K562 (cell line): Measurements from ENCODE around the gene MIDN. TPM values are rescaled to one million over a fixed set of nuclear protein-coding genes. Genes with fewer than 3 reads are reported as not detected.

Experiments used
- CCNT2 ChIP-seq: IDR thresholded peaks from 2 replicates; pipeline ENCODE4 v1.6.1; 2011; ENCODE audit warnings: borderline replicate concordance, low read depth, mild to moderate bottlenecking, moderate library complexity, mixed read lengths, low read length; ENCODE audit not compliant: insufficient read length; ENCODE audit errors: extremely low read depth
- HDAC3 ChIP-seq: fragments of 450-650 bp; IDR thresholded peaks from 2 replicates; pipeline ENCODE4 v1.6.1; 2018; ENCODE audit warnings: borderline replicate concordance, mild to moderate bottlenecking, moderate library complexity; ENCODE audit not compliant: partially characterized antibody
- HMGN3 ChIP-seq: IDR thresholded peaks from 2 replicates; pipeline ENCODE4 v1.6.1; 2011; ENCODE audit warnings: borderline replicate concordance, low read depth, mild to moderate bottlenecking, mixed read lengths, low read length; ENCODE audit not compliant: insufficient read length; ENCODE audit errors: extremely low read depth
- JUND ChIP-seq, 2 experiments: IDR thresholded peaks; 2 replicates in 1 of 2; 3 replicates in 1 of 2; pipeline ENCODE4 v1.6.1; 2011; ENCODE audit warnings: borderline replicate concordance in 2 of 2, low read depth in 2 of 2, low read length in 2 of 2, improper control_type of control experiment in 1 of 2, missing biosample characterization in 1 of 2, missing genetic modification characterization in 1 of 2, missing genetic modification reagents in 1 of 2
- STAT5B ChIP-seq: fragments of 250-450 bp; sonication (Bioruptor Pico); IDR thresholded peaks from 2 replicates; pipeline ENCODE4 v1.8.0; 2021; ENCODE audit warnings: mild to moderate bottlenecking, inconsistent platforms
- ZFP36 ChIP-seq: fragments of 150-350 bp; IDR thresholded peaks from 2 replicates; pipeline ENCODE4 v1.6.1; 2018; ENCODE audit warnings: low read length, low read depth; ENCODE audit not compliant: partially characterized antibody
- ZNF57 ChIP-seq: fragments of 450-650 bp; formaldehyde crosslinking; IDR thresholded peaks from 2 replicates; pipeline ENCODE4 v1.4.0; 2020; ENCODE audit warnings: mild to moderate bottlenecking, moderate library complexity
- polyA plus RNA-seq, 8 experiments: library from polyadenylated mRNA; depleted of rRNA in 4 of 8; stranded (reverse) in 5 of 8; unstranded in 3 of 8; fragments of >200 nt; fragmentation: Nextera tagmentation in 2 of 8; fragmentation: Illumina TruSeq in 1 of 8; extraction: Ambion mirVana in 2 of 8; extraction: Trizol in 1 of 8; gene quantifications; 2 replicates each; pipeline versions ENCODE4 v1.2.1 to v1.2.3, GENCODE V29; 2011 to 2014; ENCODE audit warnings: inconsistent platforms in 1 of 8, missing spikeins in 1 of 8
- total RNA-seq, 7 experiments: library from RNA; depleted of rRNA in 6 of 7; stranded (reverse); fragments of >200 nt in 6 of 7; fragmentation: Illumina TruSeq in 2 of 7; extraction: Trizol in 2 of 7; gene quantifications; 2 replicates each; pipeline versions ENCODE4 v1.2.1 to v1.2.3, GENCODE V29; 2011 to 2021; ENCODE audit warnings: low replicate concordance in 1 of 7
- TF ChIP-seq, protein P1 (sequence below): fragments of 450-650 bp; IDR thresholded peaks from 2 replicates; pipeline ENCODE4 v1.6.1; 2016; ENCODE audit warnings: mild to moderate bottlenecking, moderate library complexity
- TF ChIP-seq, protein P2 (sequence below), 3 experiments: IDR thresholded peaks in 2 of 3; conservative IDR thresholded peaks in 1 of 3; 2 replicates each; pipeline ENCODE4 v1.5.1; 2011 to 2012; ENCODE audit warnings: low read length in 3 of 3, mild to moderate bottlenecking in 3 of 3, control low read depth in 2 of 3, improper control_type of control experiment in 1 of 3, inconsistent platforms in 1 of 3, low read depth in 1 of 3, mixed read lengths in 1 of 3, moderate library complexity in 1 of 3; ENCODE audit not compliant: insufficient read depth in 2 of 3
- TF ChIP-seq, protein P3 (sequence below), 3 experiments: fragments of 200-800 bp in 1 of 3; sonication (Bioruptor generic) in 1 of 3; sonication (generic) in 1 of 3; formaldehyde crosslinking in 1 of 3; IDR thresholded peaks; 2 replicates each; pipeline versions ENCODE4 v1.6.1 to v1.8.0; 2016 to 2022; ENCODE audit warnings: mild to moderate bottlenecking in 2 of 3, missing compliant biosample characterization in 2 of 3, missing genetic modification characterization in 2 of 3, missing genetic modification reagents in 1 of 3

MIDN gene
- total and polyA plus RNA-seq, 9 of the 15 experiments (the other 6 are each of a cell fraction or from before 2014, with no cell fraction given), result 0.17 to 120 (median 10.1) TPM

DNA sequence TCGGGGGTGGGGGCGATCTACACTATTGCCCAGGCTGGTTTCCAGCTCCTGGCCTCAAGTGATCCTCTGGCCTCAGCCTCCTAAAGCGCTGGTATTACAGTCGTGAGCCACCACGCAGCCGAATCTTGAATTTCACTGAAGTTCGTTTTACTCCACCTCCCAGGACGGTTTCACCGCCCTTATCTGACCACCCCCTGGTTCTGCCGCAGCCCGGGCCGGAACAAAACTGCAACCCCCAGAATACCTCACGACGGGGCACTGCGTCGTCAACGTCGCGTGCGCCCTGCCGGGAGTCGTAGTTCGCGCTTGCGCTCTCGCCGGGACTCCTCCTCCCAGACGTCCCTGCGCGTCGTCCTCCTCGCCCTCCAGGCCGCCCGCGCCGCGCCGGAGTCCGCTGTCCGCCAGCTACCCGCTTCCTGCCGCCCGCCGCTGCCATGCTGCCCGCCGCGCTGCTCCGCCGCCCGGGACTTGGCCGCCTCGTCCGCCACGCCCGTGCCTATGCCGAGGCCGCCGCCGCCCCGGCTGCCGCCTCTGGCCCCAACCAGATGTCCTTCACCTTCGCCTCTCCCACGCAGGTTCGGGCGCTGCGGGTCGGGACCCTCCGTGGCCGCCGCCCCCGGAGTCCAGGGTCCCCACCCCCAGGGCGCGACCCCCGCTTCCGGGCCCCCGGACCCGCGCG, 6.8 kb upstream of the MIDN start, which contains the start of gene ATP5F1D (continued):
- TF ChIP-seq, protein P1, sequence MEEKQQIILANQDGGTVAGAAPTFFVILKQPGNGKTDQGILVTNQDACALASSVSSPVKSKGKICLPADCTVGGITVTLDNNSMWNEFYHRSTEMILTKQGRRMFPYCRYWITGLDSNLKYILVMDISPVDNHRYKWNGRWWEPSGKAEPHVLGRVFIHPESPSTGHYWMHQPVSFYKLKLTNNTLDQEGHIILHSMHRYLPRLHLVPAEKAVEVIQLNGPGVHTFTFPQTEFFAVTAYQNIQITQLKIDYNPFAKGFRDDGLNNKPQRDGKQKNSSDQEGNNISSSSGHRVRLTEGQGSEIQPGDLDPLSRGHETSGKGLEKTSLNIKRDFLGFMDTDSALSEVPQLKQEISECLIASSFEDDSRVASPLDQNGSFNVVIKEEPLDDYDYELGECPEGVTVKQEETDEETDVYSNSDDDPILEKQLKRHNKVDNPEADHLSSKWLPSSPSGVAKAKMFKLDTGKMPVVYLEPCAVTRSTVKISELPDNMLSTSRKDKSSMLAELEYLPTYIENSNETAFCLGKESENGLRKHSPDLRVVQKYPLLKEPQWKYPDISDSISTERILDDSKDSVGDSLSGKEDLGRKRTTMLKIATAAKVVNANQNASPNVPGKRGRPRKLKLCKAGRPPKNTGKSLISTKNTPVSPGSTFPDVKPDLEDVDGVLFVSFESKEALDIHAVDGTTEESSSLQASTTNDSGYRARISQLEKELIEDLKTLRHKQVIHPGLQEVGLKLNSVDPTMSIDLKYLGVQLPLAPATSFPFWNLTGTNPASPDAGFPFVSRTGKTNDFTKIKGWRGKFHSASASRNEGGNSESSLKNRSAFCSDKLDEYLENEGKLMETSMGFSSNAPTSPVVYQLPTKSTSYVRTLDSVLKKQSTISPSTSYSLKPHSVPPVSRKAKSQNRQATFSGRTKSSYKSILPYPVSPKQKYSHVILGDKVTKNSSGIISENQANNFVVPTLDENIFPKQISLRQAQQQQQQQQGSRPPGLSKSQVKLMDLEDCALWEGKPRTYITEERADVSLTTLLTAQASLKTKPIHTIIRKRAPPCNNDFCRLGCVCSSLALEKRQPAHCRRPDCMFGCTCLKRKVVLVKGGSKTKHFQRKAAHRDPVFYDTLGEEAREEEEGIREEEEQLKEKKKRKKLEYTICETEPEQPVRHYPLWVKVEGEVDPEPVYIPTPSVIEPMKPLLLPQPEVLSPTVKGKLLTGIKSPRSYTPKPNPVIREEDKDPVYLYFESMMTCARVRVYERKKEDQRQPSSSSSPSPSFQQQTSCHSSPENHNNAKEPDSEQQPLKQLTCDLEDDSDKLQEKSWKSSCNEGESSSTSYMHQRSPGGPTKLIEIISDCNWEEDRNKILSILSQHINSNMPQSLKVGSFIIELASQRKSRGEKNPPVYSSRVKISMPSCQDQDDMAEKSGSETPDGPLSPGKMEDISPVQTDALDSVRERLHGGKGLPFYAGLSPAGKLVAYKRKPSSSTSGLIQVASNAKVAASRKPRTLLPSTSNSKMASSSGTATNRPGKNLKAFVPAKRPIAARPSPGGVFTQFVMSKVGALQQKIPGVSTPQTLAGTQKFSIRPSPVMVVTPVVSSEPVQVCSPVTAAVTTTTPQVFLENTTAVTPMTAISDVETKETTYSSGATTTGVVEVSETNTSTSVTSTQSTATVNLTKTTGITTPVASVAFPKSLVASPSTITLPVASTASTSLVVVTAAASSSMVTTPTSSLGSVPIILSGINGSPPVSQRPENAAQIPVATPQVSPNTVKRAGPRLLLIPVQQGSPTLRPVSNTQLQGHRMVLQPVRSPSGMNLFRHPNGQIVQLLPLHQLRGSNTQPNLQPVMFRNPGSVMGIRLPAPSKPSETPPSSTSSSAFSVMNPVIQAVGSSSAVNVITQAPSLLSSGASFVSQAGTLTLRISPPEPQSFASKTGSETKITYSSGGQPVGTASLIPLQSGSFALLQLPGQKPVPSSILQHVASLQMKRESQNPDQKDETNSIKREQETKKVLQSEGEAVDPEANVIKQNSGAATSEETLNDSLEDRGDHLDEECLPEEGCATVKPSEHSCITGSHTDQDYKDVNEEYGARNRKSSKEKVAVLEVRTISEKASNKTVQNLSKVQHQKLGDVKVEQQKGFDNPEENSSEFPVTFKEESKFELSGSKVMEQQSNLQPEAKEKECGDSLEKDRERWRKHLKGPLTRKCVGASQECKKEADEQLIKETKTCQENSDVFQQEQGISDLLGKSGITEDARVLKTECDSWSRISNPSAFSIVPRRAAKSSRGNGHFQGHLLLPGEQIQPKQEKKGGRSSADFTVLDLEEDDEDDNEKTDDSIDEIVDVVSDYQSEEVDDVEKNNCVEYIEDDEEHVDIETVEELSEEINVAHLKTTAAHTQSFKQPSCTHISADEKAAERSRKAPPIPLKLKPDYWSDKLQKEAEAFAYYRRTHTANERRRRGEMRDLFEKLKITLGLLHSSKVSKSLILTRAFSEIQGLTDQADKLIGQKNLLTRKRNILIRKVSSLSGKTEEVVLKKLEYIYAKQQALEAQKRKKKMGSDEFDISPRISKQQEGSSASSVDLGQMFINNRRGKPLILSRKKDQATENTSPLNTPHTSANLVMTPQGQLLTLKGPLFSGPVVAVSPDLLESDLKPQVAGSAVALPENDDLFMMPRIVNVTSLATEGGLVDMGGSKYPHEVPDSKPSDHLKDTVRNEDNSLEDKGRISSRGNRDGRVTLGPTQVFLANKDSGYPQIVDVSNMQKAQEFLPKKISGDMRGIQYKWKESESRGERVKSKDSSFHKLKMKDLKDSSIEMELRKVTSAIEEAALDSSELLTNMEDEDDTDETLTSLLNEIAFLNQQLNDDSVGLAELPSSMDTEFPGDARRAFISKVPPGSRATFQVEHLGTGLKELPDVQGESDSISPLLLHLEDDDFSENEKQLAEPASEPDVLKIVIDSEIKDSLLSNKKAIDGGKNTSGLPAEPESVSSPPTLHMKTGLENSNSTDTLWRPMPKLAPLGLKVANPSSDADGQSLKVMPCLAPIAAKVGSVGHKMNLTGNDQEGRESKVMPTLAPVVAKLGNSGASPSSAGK, result no peak
- TF ChIP-seq ZNF57 (CRISPR knock-in tag), result no peak
- TF ChIP-seq STAT5B (CRISPR knock-in tag), result no peak
- no peak for TF ChIP-seq HDAC3
- TF ChIP-seq JUND (IDR thresholded peaks at IDR 0.05; ENCODE audit: borderline replicate concordance, low read depth, low read length), result peak; percentile 75
- TF ChIP-seq JUND (tag; IDR thresholded peaks at IDR 0.05; ENCODE audit: borderline replicate concordance, low read depth, low read length), result peak; percentile 55; the same call in 1 of the 3 replicates
- TF ChIP-seq CCNT2, result peak; percentile 87
- peak; percentile 51 for TF ChIP-seq HMGN3
- TF ChIP-seq, protein P2, sequence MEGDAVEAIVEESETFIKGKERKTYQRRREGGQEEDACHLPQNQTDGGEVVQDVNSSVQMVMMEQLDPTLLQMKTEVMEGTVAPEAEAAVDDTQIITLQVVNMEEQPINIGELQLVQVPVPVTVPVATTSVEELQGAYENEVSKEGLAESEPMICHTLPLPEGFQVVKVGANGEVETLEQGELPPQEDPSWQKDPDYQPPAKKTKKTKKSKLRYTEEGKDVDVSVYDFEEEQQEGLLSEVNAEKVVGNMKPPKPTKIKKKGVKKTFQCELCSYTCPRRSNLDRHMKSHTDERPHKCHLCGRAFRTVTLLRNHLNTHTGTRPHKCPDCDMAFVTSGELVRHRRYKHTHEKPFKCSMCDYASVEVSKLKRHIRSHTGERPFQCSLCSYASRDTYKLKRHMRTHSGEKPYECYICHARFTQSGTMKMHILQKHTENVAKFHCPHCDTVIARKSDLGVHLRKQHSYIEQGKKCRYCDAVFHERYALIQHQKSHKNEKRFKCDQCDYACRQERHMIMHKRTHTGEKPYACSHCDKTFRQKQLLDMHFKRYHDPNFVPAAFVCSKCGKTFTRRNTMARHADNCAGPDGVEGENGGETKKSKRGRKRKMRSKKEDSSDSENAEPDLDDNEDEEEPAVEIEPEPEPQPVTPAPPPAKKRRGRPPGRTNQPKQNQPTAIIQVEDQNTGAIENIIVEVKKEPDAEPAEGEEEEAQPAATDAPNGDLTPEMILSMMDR (IDR thresholded peaks at IDR 0.05 in 2 of 3, conservative IDR thresholded peaks at IDR 0.05 in 1 of 3; ENCODE audit: insufficient read depth in 2 of 3, low read depth in 1 of 3, low read length in 3 of 3), result 0 out of 6 replicates have a peak, but pooled peaks of 1 of the 3 experiments have one; percentile 9
- TF ChIP-seq ZFP36, result peak; percentile 61
- TF ChIP-seq, protein P3, sequence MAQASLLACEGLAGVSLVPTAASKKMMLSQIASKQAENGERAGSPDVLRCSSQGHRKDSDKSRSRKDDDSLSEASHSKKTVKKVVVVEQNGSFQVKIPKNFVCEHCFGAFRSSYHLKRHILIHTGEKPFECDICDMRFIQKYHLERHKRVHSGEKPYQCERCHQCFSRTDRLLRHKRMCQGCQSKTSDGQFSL (CRISPR knock-in tag; IDR thresholded peaks at IDR 0.05), result 0 out of 2 replicates have a peak, but pooled peaks have one; percentile 11
- TF ChIP-seq, protein P3 (tag; IDR thresholded peaks at IDR 0.05), result no peak
